Endothelial cell of umbilical vein (primary cell): ENCODE results near the gene JAKMIP1. TPM values are rescaled to one million over a fixed set of nuclear protein-coding genes. Genes with fewer than 3 reads are reported as not detected.

Experiments
- BruUV-seq: library from RNA; stranded (reverse); fragments of 400-500 nt; replicated peaks from 2 replicates; lab custom pipeline; 2021; lab: Mats Ljungman, UMichigan
- CTCF ChIA-PET: fragments of 300-600, 350-600 bp; sonication (Branson Sonifier 250); formaldehyde crosslinking; loops from one replicate; lab custom pipeline; 2021; ENCODE audit warnings: antibody characterized with exemption, inconsistent platforms; lab: Charles Lee
- POLR2A ChIA-PET: fragments of 300-600, 350-600 bp; sonication (Branson Sonifier 250); formaldehyde crosslinking; loops from one replicate; lab custom pipeline; 2021; ENCODE audit warnings: antibody characterized with exemption, inconsistent platforms; lab: Charles Lee
- DNase-seq: peaks from one replicate; pipeline ENCODE4 v3.0.0-alpha.2; 2011; ENCODE audit warnings: low read depth, low spot score
- FAIRE-seq: peaks from 2 replicates; lab custom pipeline; 2011; peaks lifted over from hg19 to GRCh38; lab: Jason Lieb, UNC
- H2AFZ ChIP-seq: 2 replicates; pipeline ENCODE4 v1.6.0; 2012; ENCODE audit warnings: low read depth, low read length, control low read depth, inconsistent platforms
- H3K27ac ChIP-seq: 2 replicates; pipeline ENCODE4 v1.5.1; 2011; ENCODE audit warnings: low read depth, mild to moderate bottlenecking, control low read depth, low read length, moderate library complexity; ENCODE audit not compliant: insufficient read depth
- H3K27me3 ChIP-seq, 2 experiments: 2 replicates each; pipeline versions ENCODE4 v1.6.0 to v1.6.1; 2011; ENCODE audit warnings: low read length in 2 of 2, mixed read lengths in 1 of 2; ENCODE audit not compliant: control insufficient read depth in 2 of 2, insufficient read depth in 2 of 2
- H3K36me3 ChIP-seq, 2 experiments: 2 replicates in 1 of 2; 3 replicates in 1 of 2; pipeline ENCODE4 v1.5.1; 2011; ENCODE audit warnings: low read length in 2 of 2, mild to moderate bottlenecking in 1 of 2, moderate library complexity in 1 of 2; ENCODE audit not compliant: control insufficient read depth in 2 of 2, insufficient read depth in 2 of 2; ENCODE audit errors: extremely low read depth in 1 of 2
- H3K4me1 ChIP-seq: 3 replicates; pipeline ENCODE4 v1.5.1; 2011; ENCODE audit warnings: mild to moderate bottlenecking, low read length; ENCODE audit not compliant: control insufficient read depth, insufficient read depth; ENCODE audit errors: extremely low read depth
- H3K4me2 ChIP-seq: 2 replicates; pipeline ENCODE4 v1.6.1; 2011; ENCODE audit warnings: low read length, control low read depth, mixed read lengths; ENCODE audit not compliant: insufficient read depth
- H3K4me3 ChIP-seq, 3 experiments: fragments of 200-600 bp in 1 of 3; sonication (generic), shearing (Covaris generic) in 1 of 3; replicated peaks in 1 of 3; 2 replicates each; pipeline ENCODE4 v1.5.1; 2011 to 2016; ENCODE audit warnings: control low read depth in 3 of 3, low read length in 3 of 3, mild to moderate bottlenecking in 2 of 3, inconsistent platforms in 1 of 3, low read depth in 1 of 3, moderate library complexity in 1 of 3; ENCODE audit not compliant: insufficient read depth in 1 of 3
- H3K79me2 ChIP-seq: 2 replicates; pipeline ENCODE4 v1.6.0; 2012; ENCODE audit warnings: low read length, inconsistent platforms; ENCODE audit not compliant: control insufficient read depth, insufficient read depth
- H3K9ac ChIP-seq: replicated peaks from 2 replicates; pipeline ENCODE3; 2011; ENCODE audit warnings: low read length, control low read depth; ENCODE audit not compliant: insufficient read depth; ENCODE audit errors: extremely low read depth
- H3K9me1 ChIP-seq: replicated peaks from 3 replicates; pipeline ENCODE4 v1.6.0; 2011; ENCODE audit warnings: mild to moderate bottlenecking, low read length; ENCODE audit not compliant: control insufficient read depth, insufficient read depth; ENCODE audit errors: extremely low read depth
- H3K9me3 ChIP-seq: replicated peaks from 2 replicates; pipeline ENCODE4 v1.5.1; 2012; ENCODE audit warnings: low read length, inconsistent platforms; ENCODE audit not compliant: control insufficient read depth, insufficient read depth
- H4K20me1 ChIP-seq: replicated peaks from 2 replicates; pipeline ENCODE3; 2011; ENCODE audit warnings: mild to moderate bottlenecking, low read length; ENCODE audit not compliant: control insufficient read depth, insufficient read depth; ENCODE audit errors: extremely low read depth
- EZH2 ChIP-seq: IDR thresholded peaks from 2 replicates; pipeline ENCODE4 v1.6.1; 2012; ENCODE audit warnings: borderline replicate concordance, low read depth, mild to moderate bottlenecking, moderate library complexity, low read length, inconsistent platforms; ENCODE audit not compliant: severe bottlenecking
- FOS ChIP-seq: IDR thresholded peaks from 2 replicates; pipeline ENCODE4 v1.6.1; 2011; ENCODE audit warnings: mild to moderate bottlenecking, low read length, moderate library complexity, borderline replicate concordance; ENCODE audit not compliant: insufficient read depth
- GATA2 ChIP-seq: IDR thresholded peaks from 2 replicates; pipeline ENCODE4 v1.7.0; 2011; ENCODE audit warnings: low read depth, mild to moderate bottlenecking, moderate library complexity, mixed read lengths, low read length; ENCODE audit not compliant: insufficient read length, insufficient read depth
- JUN ChIP-seq: IDR thresholded peaks from 2 replicates; pipeline ENCODE4 v1.6.1; 2011; ENCODE audit warnings: borderline replicate concordance, low read depth; ENCODE audit not compliant: insufficient read length, insufficient read depth
- MYC ChIP-seq: IDR thresholded peaks from one replicate; pipeline ENCODE4 v1.6.1; 2011; ENCODE audit warnings: mild to moderate bottlenecking, low read depth, low read length
- POLR2A ChIP-seq: IDR thresholded peaks from 2 replicates; pipeline ENCODE4 v1.6.1; 2012; ENCODE audit warnings: low read depth, mild to moderate bottlenecking, control low read depth, low read length
- POLR2AphosphoS5 ChIP-seq: IDR thresholded peaks from 2 replicates; pipeline ENCODE4 v1.6.1; 2012; ENCODE audit warnings: low read depth, mild to moderate bottlenecking, control low read depth, low read length, moderate library complexity; ENCODE audit not compliant: insufficient read depth
- dilution Hi-C: fragments of 300-500 bp; cut with MboI; formaldehyde crosslinking; loops from one replicate; pipeline ENCODE4 v1.15.0; 2019; ENCODE audit warnings: low sequenced_read_pairs; ENCODE audit not compliant: extremely low pct_ligation_motif_present
- intact Hi-C: fragments of 100-400 bp; cut with micrococcal nuclease; formaldehyde crosslinking; loops from one replicate; pipeline ENCODE4 v1.10.0; 2022
- polyA plus RNA-seq, 4 experiments: library from polyadenylated mRNA; depleted of rRNA in 3 of 4; stranded (reverse) in 3 of 4; unstranded in 1 of 4; fragments of >200 nt; gene quantifications; 2 replicates each; pipeline versions ENCODE4 v1.2.1 to v1.2.3, GENCODE V29; 2011 to 2012; ENCODE audit warnings: missing spikeins in 1 of 4
- total RNA-seq: library from RNA; stranded (reverse); gene quantifications from 2 replicates; pipeline ENCODE4 v1.2.3, GENCODE V29; 2021
- TF ChIP-seq, protein P1 (sequence below), 2 donors: IDR thresholded peaks; 1 replicate in 1 of 2; 2 replicates in 1 of 2; pipeline ENCODE4 v1.5.1; 2011; ENCODE audit warnings: low read length in 2 of 2, mild to moderate bottlenecking in 2 of 2, moderate library complexity in 2 of 2, control low read depth in 1 of 2, inconsistent platforms in 1 of 2, low read depth in 1 of 2; ENCODE audit not compliant: insufficient read depth in 1 of 2; ENCODE audit errors: extremely low read depth in 1 of 2
- TF ChIP-seq, protein P2 (sequence below): IDR thresholded peaks from 2 replicates; pipeline ENCODE4 v1.6.1; 2011; ENCODE audit not compliant: insufficient read depth, insufficient read length

JAKMIP1 gene
- total and polyA plus RNA-seq, 2 donors (not counting 3 experiments of a cell fraction or from before 2014, with no cell fraction given), result not detected

GRCh38 chr4:5995901-5996623 lies 204.3 kb downstream of the JAKMIP1 start:
- dilution Hi-C loops, result no loop called here
- TF ChIP-seq, protein P1, sequence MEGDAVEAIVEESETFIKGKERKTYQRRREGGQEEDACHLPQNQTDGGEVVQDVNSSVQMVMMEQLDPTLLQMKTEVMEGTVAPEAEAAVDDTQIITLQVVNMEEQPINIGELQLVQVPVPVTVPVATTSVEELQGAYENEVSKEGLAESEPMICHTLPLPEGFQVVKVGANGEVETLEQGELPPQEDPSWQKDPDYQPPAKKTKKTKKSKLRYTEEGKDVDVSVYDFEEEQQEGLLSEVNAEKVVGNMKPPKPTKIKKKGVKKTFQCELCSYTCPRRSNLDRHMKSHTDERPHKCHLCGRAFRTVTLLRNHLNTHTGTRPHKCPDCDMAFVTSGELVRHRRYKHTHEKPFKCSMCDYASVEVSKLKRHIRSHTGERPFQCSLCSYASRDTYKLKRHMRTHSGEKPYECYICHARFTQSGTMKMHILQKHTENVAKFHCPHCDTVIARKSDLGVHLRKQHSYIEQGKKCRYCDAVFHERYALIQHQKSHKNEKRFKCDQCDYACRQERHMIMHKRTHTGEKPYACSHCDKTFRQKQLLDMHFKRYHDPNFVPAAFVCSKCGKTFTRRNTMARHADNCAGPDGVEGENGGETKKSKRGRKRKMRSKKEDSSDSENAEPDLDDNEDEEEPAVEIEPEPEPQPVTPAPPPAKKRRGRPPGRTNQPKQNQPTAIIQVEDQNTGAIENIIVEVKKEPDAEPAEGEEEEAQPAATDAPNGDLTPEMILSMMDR (IDR thresholded peaks at IDR 0.05; ENCODE audit: extremely low read depth in 1 of 2, insufficient read depth in 1 of 2, low read depth in 1 of 2, low read length in 2 of 2), result no peak
- TF ChIP-seq EZH2, result no peak
- no peak for TF ChIP-seq POLR2AphosphoS5
- no peak for TF ChIP-seq MYC
- no peak for TF ChIP-seq FOS
- no peak for TF ChIP-seq GATA2
- no peak for TF ChIP-seq JUN
- TF ChIP-seq, protein P2, sequence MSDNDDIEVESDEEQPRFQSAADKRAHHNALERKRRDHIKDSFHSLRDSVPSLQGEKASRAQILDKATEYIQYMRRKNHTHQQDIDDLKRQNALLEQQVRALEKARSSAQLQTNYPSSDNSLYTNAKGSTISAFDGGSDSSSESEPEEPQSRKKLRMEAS, result no peak
- no peak for TF ChIP-seq POLR2A
- POLR2A ChIA-PET, result no interaction called here

More at GRCh38 chr4:5995901-5996623, 204.3 kb downstream of the JAKMIP1 start:
- Histone ChIP-seq H3K27ac (no peak overlapping the region), H3K4me2 (no peak overlapping the region), H3K27me3 (no peaks in the 10 kb centered on the region), H3K4me1 (no peaks in the 10 kb centered on the region), H3K9me1 (no peaks in the 10 kb centered on the region), H2AFZ (no peak overlapping the region), H3K9me3 (no peaks in the 10 kb centered on the region), H3K4me3 (no peak overlapping the region), H4K20me1 (no peaks in the 10 kb centered on the region), H3K36me3 (no peaks in the 10 kb centered on the region), H3K9ac (no peak overlapping the region), H3K79me2 (no peaks in the 10 kb centered on the region)
- intact Hi-C loops, result no loop called here
- no peak for FAIRE-seq
- no TSS peak for BruUV-seq
- no peak for DNase-seq
- CTCF ChIA-PET, result interaction anchor here (3.3 to 4.5 kb wide), 2 partner anchors 254 to 335 kb away, joined by 23 to 38 read pairs; no protein-coding TSS in a partner anchor
